HepG2 (cell line): ENCODE measurements around the gene GRHPR. TPM values are rescaled to one million over a fixed set of nuclear protein-coding genes. Genes with fewer than 3 reads are reported as not detected.

Source experiments
- ELF3 ChIP-seq: IDR thresholded peaks from 2 replicates; pipeline ENCODE4 v1.6.1; 2016; ENCODE audit warnings: missing genetic modification reagents, missing compliant biosample characterization
- KLF13 ChIP-seq: sonication (generic); formaldehyde crosslinking; IDR thresholded peaks from 2 replicates; pipeline ENCODE4 v1.4.0; 2020; ENCODE audit warnings: mild to moderate bottlenecking, missing genetic modification reagents
- RAD51 ChIP-seq: fragments of 450-650 bp; IDR thresholded peaks from 2 replicates; pipeline ENCODE4 v1.6.1; 2016; ENCODE audit warnings: borderline replicate concordance
- SIX1 ChIP-seq: sonication (generic); formaldehyde crosslinking; IDR thresholded peaks from 2 replicates; pipeline ENCODE4 v1.4.0; 2020; ENCODE audit warnings: missing genetic modification reagents, borderline replicate concordance
- TFE3 ChIP-seq: IDR thresholded peaks from 2 replicates; pipeline ENCODE4 v1.6.1; 2016
- ZMYM3 ChIP-seq: sonication (generic); formaldehyde crosslinking; IDR thresholded peaks from 2 replicates; pipeline ENCODE4 v1.5.1; 2020; ENCODE audit warnings: mild to moderate bottlenecking, missing genetic modification reagents
- ZNF138 ChIP-seq: sonication (generic); formaldehyde crosslinking; IDR thresholded peaks from 2 replicates; pipeline ENCODE4 v1.5.0; 2020; ENCODE audit warnings: mild to moderate bottlenecking, low read depth, missing genetic modification reagents
- ZNF232 ChIP-seq: sonication (generic); formaldehyde crosslinking; IDR thresholded peaks from 2 replicates; pipeline ENCODE4 v1.4.0; 2020; ENCODE audit warnings: missing genetic modification reagents, borderline replicate concordance
- ZNF33B ChIP-seq: sonication (generic); formaldehyde crosslinking; IDR thresholded peaks from 2 replicates; pipeline ENCODE4 v1.5.1; 2020; ENCODE audit warnings: mild to moderate bottlenecking, missing genetic modification reagents
- ZNF530 ChIP-seq: sonication (generic); formaldehyde crosslinking; IDR thresholded peaks from 2 replicates; pipeline ENCODE4 v1.5.0; 2020; ENCODE audit warnings: low read depth, mild to moderate bottlenecking, missing genetic modification reagents
- ZNF691 ChIP-seq: sonication (generic); formaldehyde crosslinking; IDR thresholded peaks from 2 replicates; pipeline ENCODE4 v1.4.0; 2020; ENCODE audit warnings: missing genetic modification reagents, low read depth, mild to moderate bottlenecking, borderline replicate concordance
- ZNF749 ChIP-seq: sonication (generic); formaldehyde crosslinking; IDR thresholded peaks from 2 replicates; pipeline ENCODE4 v1.8.0; 2022; ENCODE audit warnings: mild to moderate bottlenecking, missing genetic modification reagents, moderate library complexity, borderline replicate concordance
- polyA plus RNA-seq, 8 experiments: library from polyadenylated mRNA; depleted of rRNA in 3 of 8; stranded (reverse) in 7 of 8; unstranded in 1 of 8; fragments of >200 nt; fragmentation: Illumina TruSeq in 4 of 8; extraction: Trizol in 4 of 8; gene quantifications; 2 replicates each; pipeline versions ENCODE4 v1.2.1 to v1.2.3, GENCODE V29; 2011 to 2016; ENCODE audit warnings: low read depth in 4 of 8, missing spikeins in 1 of 8, mixed read lengths in 1 of 8; ENCODE audit not compliant: insufficient read depth in 1 of 8
- total RNA-seq, 5 experiments: library from RNA; depleted of rRNA; stranded (reverse); fragments of >200 nt; fragmentation: Illumina TruSeq; extraction: Trizol; gene quantifications; 2 replicates each; pipeline ENCODE4 v1.2.3, GENCODE V29; 2016; ENCODE audit warnings: low read depth in 1 of 5
- TF ChIP-seq, protein P1 (sequence below): sonication (generic); formaldehyde crosslinking; IDR thresholded peaks from 2 replicates; pipeline ENCODE4 v1.4.0; 2020; ENCODE audit warnings: missing genetic modification reagents, mild to moderate bottlenecking, borderline replicate concordance
- TF ChIP-seq, protein P2 (sequence below): sonication (generic); formaldehyde crosslinking; conservative IDR thresholded peaks from 2 replicates; pipeline ENCODE4 v1.4.0; 2020; ENCODE audit warnings: missing genetic modification reagents
- TF ChIP-seq, protein P3 (sequence below): sonication (generic); formaldehyde crosslinking; IDR thresholded peaks from 2 replicates; pipeline ENCODE4 v1.9.0; 2021; ENCODE audit warnings: missing genetic modification reagents, mild to moderate bottlenecking, borderline replicate concordance
- TF ChIP-seq, protein P4 (sequence below): sonication (generic); formaldehyde crosslinking; IDR thresholded peaks from 2 replicates; pipeline ENCODE4 v1.4.0; 2020; ENCODE audit warnings: missing genetic modification reagents, mild to moderate bottlenecking, borderline replicate concordance

Gene GRHPR
- total and polyA plus RNA-seq, 2 of the 13 experiments (the other 11 are each of a cell fraction or from before 2014, with no cell fraction given) = 113 to 115 TPM

DNA sequence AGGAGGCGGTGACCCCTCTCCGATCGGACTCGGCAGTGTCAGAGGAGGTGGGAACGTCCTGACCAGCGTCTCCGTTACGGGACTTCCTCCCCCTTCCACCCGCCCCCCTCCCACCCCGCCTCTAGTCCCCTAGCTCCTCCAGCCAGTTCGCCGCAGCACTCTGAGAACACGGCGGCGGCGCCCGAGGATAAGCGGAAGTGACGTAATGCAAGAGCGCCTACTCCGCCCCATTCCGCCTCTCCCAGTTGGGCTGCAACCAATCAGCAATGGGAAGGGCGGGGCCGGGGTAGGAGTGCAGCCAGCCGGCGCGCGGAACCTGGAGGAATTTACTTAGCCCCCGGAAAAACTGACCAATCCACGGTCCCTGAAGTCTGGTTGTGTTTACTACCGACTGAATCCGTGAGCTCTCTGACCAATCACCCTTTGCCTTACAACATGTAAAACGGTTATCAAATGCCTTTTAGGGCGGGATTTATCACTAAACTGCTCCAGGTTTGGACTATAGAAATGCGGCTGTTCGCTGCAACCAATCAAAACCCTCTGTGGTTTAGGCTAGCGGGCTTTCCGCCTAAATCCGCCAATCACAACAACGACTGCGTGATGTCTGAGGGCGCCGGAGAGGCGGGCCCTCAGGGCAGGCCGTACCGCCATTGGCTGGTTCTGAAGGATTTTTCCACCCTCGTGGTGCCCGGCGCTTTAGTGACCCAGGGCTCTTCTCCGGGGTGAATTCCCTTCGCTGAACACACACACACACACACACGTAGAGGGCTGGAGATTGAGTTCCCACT, 42.9 kb downstream of the GRHPR start, which contains the start of gene ZBTB5 (continued):
- no peak for TF ChIP-seq TFE3
- no peak for TF ChIP-seq RAD51
- TF ChIP-seq, protein P1, sequence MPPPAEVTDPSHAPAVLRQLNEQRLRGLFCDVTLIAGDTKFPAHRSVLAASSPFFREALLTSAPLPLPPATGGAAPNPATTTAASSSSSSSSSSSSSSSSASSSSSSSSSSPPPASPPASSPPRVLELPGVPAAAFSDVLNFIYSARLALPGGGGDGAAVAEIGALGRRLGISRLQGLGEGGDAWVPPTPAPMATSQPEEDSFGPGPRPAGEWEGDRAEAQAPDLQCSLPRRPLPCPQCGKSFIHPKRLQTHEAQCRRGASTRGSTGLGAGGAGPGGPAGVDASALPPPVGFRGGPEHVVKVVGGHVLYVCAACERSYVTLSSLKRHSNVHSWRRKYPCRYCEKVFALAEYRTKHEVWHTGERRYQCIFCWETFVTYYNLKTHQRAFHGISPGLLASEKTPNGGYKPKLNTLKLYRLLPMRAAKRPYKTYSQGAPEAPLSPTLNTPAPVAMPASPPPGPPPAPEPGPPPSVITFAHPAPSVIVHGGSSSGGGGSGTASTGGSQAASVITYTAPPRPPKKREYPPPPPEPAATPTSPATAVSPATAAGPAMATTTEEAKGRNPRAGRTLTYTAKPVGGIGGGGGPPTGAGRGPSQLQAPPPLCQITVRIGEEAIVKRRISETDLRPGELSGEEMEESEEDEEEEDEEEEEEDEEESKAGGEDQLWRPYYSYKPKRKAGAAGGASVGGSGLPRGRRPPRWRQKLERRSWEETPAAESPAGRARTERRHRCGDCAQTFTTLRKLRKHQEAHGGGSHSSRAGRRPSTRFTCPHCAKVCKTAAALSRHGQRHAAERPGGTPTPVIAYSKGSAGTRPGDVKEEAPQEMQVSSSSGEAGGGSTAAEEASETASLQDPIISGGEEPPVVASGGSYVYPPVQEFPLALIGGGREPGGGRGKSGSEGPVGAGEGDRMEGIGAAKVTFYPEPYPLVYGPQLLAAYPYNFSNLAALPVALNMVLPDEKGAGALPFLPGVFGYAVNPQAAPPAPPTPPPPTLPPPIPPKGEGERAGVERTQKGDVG (CRISPR knock-in tag) = no peak
- TF ChIP-seq, protein P2, sequence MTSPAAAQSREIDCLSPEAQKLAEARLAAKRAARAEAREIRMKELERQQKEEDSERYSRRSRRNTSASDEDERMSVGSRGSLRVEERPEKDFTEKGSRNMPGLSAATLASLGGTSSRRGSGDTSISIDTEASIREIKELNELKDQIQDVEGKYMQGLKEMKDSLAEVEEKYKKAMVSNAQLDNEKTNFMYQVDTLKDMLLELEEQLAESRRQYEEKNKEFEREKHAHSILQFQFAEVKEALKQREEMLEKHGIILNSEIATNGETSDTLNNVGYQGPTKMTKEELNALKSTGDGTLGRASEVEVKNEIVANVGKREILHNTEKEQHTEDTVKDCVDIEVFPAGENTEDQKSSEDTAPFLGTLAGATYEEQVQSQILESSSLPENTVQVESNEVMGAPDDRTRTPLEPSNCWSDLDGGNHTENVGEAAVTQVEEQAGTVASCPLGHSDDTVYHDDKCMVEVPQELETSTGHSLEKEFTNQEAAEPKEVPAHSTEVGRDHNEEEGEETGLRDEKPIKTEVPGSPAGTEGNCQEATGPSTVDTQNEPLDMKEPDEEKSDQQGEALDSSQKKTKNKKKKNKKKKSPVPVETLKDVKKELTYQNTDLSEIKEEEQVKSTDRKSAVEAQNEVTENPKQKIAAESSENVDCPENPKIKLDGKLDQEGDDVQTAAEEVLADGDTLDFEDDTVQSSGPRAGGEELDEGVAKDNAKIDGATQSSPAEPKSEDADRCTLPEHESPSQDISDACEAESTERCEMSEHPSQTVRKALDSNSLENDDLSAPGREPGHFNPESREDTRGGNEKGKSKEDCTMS (CRISPR knock-in tag) = no peak
- no peak for TF ChIP-seq ZMYM3 (CRISPR knock-in tag)
- TF ChIP-seq ZNF691 (CRISPR knock-in tag) = 0 out of 2 replicates have a peak, but pooled peaks have one; percentile 5
- TF ChIP-seq KLF13 (CRISPR knock-in tag) = no peak
- TF ChIP-seq, protein P3, sequence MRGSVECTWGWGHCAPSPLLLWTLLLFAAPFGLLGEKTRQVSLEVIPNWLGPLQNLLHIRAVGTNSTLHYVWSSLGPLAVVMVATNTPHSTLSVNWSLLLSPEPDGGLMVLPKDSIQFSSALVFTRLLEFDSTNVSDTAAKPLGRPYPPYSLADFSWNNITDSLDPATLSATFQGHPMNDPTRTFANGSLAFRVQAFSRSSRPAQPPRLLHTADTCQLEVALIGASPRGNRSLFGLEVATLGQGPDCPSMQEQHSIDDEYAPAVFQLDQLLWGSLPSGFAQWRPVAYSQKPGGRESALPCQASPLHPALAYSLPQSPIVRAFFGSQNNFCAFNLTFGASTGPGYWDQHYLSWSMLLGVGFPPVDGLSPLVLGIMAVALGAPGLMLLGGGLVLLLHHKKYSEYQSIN (CRISPR knock-in tag) = no peak
- no peak for TF ChIP-seq ZNF530 (CRISPR knock-in tag)
- peak; percentile 8; the same call in 1 of the 2 replicates for TF ChIP-seq ELF3 (CRISPR knock-in tag)
- TF ChIP-seq, protein P4, sequence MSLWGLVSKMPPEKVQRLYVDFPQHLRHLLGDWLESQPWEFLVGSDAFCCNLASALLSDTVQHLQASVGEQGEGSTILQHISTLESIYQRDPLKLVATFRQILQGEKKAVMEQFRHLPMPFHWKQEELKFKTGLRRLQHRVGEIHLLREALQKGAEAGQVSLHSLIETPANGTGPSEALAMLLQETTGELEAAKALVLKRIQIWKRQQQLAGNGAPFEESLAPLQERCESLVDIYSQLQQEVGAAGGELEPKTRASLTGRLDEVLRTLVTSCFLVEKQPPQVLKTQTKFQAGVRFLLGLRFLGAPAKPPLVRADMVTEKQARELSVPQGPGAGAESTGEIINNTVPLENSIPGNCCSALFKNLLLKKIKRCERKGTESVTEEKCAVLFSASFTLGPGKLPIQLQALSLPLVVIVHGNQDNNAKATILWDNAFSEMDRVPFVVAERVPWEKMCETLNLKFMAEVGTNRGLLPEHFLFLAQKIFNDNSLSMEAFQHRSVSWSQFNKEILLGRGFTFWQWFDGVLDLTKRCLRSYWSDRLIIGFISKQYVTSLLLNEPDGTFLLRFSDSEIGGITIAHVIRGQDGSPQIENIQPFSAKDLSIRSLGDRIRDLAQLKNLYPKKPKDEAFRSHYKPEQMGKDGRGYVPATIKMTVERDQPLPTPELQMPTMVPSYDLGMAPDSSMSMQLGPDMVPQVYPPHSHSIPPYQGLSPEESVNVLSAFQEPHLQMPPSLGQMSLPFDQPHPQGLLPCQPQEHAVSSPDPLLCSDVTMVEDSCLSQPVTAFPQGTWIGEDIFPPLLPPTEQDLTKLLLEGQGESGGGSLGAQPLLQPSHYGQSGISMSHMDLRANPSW (CRISPR knock-in tag) = no peak
- no peak for TF ChIP-seq ZNF33B (CRISPR knock-in tag)
- no peak; the same call in 1 of the 2 replicates for TF ChIP-seq SIX1 (CRISPR knock-in tag)
- no peak for TF ChIP-seq ZNF232 (CRISPR knock-in tag)
- no peak for TF ChIP-seq ZNF749 (CRISPR knock-in tag)
- TF ChIP-seq ZNF138 = no peak
